Measurements from ENCODE around the gene NFE2L3. TPM values are rescaled to one million over a fixed set of nuclear protein-coding genes. Genes with fewer than 3 reads are reported as not detected.

Gene NFE2L3
- total and polyA plus RNA-seq, 9 of the 15 experiments (the other 6 are each of a cell fraction or from before 2014, with no cell fraction given), result 2.9 to 16.9 (median 12.4) TPM

DNA sequence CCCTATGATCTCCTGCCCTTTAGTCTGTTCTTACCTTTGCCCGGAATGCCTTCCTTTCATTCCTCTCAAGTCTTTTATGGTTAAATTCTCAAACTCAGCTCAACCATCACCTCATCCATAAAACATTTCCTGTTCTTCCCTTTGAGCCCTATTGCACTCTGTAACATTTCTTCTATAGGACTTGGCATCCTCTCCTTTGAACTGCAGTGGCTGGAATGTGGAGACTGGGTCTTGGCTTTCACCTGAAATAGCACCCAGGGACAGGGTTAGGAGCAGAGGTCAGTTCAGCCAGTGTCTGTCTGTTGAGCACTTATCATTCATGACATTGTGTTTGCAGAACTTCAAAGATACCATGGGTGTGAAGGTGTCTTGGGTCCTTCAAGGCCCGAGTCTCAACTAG is 7.2 kb downstream of the NFE2L3 start:
- 50% methylated on average over 2 of the region's 2 CpGs for WGBS (ENCODE audit: insufficient coverage, low coverage, missing lambda C conversion rate)
- peak; percentile 64 for FAIRE-seq
- TF ChIP-seq TAL1 (IDR thresholded peaks at IDR 0.05) (peak; percentile 26; the same call in 1 of the 2 replicates), CHD2 (IDR thresholded peaks at IDR 0.05; ENCODE audit: low read depth, low read length) (no peak), CBX8 (IDR thresholded peaks at IDR 0.05; ENCODE audit: borderline replicate concordance, extremely low read depth, low read depth, low read length, poor library complexity, severe bottlenecking) (no peak), ZKSCAN1 (IDR thresholded peaks at IDR 0.05; ENCODE audit: low read depth, low read length) (no peak), HNRNPLL (IDR thresholded peaks at IDR 0.05; ENCODE audit: low read depth, low read length, poor library complexity, severe bottlenecking) (no peak), MCM2 (IDR thresholded peaks at IDR 0.05; ENCODE audit: low read depth) (no peak), MTF1 (CRISPR knock-in tag; IDR thresholded peaks at IDR 0.05; ENCODE audit: borderline replicate concordance) (no peak), CHD1 (IDR thresholded peaks at IDR 0.05; ENCODE audit: low read length) (no peak), CBFA2T3 (IDR thresholded peaks at IDR 0.05) (peak; percentile 49)
- TF ChIP-seq, protein P1, sequence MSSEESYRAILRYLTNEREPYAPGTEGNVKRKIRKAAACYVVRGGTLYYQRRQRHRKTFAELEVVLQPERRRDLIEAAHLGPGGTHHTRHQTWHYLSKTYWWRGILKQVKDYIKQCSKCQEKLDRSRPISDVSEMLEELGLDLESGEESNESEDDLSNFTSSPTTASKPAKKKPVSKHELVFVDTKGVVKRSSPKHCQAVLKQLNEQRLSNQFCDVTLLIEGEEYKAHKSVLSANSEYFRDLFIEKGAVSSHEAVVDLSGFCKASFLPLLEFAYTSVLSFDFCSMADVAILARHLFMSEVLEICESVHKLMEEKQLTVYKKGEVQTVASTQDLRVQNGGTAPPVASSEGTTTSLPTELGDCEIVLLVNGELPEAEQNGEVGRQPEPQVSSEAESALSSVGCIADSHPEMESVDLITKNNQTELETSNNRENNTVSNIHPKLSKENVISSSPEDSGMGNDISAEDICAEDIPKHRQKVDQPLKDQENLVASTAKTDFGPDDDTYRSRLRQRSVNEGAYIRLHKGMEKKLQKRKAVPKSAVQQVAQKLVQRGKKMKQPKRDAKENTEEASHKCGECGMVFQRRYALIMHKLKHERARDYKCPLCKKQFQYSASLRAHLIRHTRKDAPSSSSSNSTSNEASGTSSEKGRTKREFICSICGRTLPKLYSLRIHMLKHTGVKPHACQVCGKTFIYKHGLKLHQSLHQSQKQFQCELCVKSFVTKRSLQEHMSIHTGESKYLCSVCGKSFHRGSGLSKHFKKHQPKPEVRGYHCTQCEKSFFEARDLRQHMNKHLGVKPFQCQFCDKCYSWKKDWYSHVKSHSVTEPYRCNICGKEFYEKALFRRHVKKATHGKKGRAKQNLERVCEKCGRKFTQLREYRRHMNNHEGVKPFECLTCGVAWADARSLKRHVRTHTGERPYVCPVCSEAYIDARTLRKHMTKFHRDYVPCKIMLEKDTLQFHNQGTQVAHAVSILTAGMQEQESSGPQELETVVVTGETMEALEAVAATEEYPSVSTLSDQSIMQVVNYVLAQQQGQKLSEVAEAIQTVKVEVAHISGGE (CRISPR knock-in tag; IDR thresholded peaks at IDR 0.05), result 0 out of 6 replicates have a peak, but pooled peaks of 1 of the 3 experiments have one; percentile 23
- TF ChIP-seq, protein P2, sequence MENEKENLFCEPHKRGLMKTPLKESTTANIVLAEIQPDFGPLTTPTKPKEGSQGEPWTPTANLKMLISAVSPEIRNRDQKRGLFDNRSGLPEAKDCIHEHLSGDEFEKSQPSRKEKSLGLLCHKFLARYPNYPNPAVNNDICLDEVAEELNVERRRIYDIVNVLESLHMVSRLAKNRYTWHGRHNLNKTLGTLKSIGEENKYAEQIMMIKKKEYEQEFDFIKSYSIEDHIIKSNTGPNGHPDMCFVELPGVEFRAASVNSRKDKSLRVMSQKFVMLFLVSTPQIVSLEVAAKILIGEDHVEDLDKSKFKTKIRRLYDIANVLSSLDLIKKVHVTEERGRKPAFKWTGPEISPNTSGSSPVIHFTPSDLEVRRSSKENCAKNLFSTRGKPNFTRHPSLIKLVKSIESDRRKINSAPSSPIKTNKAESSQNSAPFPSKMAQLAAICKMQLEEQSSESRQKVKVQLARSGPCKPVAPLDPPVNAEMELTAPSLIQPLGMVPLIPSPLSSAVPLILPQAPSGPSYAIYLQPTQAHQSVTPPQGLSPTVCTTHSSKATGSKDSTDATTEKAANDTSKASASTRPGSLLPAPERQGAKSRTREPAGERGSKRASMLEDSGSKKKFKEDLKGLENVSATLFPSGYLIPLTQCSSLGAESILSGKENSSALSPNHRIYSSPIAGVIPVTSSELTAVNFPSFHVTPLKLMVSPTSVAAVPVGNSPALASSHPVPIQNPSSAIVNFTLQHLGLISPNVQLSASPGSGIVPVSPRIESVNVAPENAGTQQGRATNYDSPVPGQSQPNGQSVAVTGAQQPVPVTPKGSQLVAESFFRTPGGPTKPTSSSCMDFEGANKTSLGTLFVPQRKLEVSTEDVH (IDR thresholded peaks at IDR 0.05; ENCODE audit: low read depth, partially characterized antibody), result no peak

More for the DNA sequence above, 7.2 kb downstream of the NFE2L3 start:
- Histone ChIP-seq H3K4me1 (replicated peaks in 1 of 2; ENCODE audit: control insufficient read depth in 2 of 2, insufficient read depth in 2 of 2, low read length in 2 of 2) (peaks cover 10 to 28% of the 10 kb centered on the region in 2 experiments; a peak in 4 of 5 replicates), H3K9ac (ENCODE audit: insufficient read depth in 1 of 2, low read depth in 2 of 2, low read length in 2 of 2) (no peak overlapping the region), H3K4me2 (ENCODE audit: insufficient read depth, low read length) (peak overlapping the region; percentile 47; the same call in 1 of the 2 replicates), H3K9me3 (replicated peaks; ENCODE audit: control insufficient read depth, insufficient read depth, low read depth, low read length) (no peaks in the 10 kb centered on the region), H3K27me3 (ENCODE audit: control insufficient read depth in 2 of 2, insufficient read depth in 2 of 2, low read length in 2 of 2) (no peaks in the 10 kb centered on the region), H3K27ac (ENCODE audit: extremely low read depth, low read depth, low read length) (no peak overlapping the region), H3K9me1 (ENCODE audit: control insufficient read depth, insufficient read depth, low read length) (no peaks in the 10 kb centered on the region), H3K4me3 (no peak overlapping the region), H4K20me1 (replicated peaks; ENCODE audit: control insufficient read depth, insufficient read depth, low read length) (peaks cover 7% of the 10 kb centered on the region; the same call in 1 of the 2 replicates), H3K79me2 (ENCODE audit: control insufficient read depth, insufficient read depth, low read length) (peaks cover 57% of the 10 kb centered on the region), H3K36me3 (ENCODE audit: control insufficient read depth, insufficient read depth, low read length) (no peaks in the 10 kb centered on the region; the same call in 2 of the 3 replicates), H2AFZ (ENCODE audit: low read depth, low read length) (no peak overlapping the region)
- POLR2A ChIA-PET, result interaction anchor here (1.0 to 5.7 kb wide), 2 partner anchors 28 to 29 kb away, joined by 3 to 27 read pairs; no protein-coding TSS in a partner anchor
- DNase-seq (ENCODE audit: extremely low read depth in 1 of 4, low spot score in 3 of 4) (peak in 1 of 4 experiments; percentile 44), ATAC-seq (peak; percentile 63)
- intact Hi-C loops (cut with micrococcal nuclease), result no loop called here
- in situ Hi-C loops (cut with MboI), result no loop called here
- BruUV-seq (replicated peaks), result no TSS peak
- CTCF ChIA-PET (ENCODE audit: low intra/inter-chr PET ratio), result no interaction called here
